Smooth muscle cell (in vitro differentiated cells): Measurements from ENCODE around the gene RABGAP1L. TPM values are rescaled to one million over a fixed set of nuclear protein-coding genes. Genes with fewer than 3 reads are reported as not detected.
"Not testable (repeated sequence)": the region's sequence is repeated elsewhere in the genome, so short reads cannot be mapped to it uniquely, and the experiment has no call there.

Experiments
- DNase-seq: peaks from one replicate; lab custom pipeline; 2025; ENCODE audit not compliant: unreplicated experiment; lab: John Stamatoyannopoulos, UW
- H2AFZ ChIP-seq: fragments of 200-600 bp; sonication (generic); 2 replicates; pipeline ENCODE4 v1.6.0; 2016; ENCODE audit warnings: antibody characterized with exemption, low read depth, mild to moderate bottlenecking
- H3F3A ChIP-seq: fragments of 200-600 bp; sonication (generic); 2 replicates; pipeline ENCODE4 v1.6.0; 2017; ENCODE audit warnings: antibody characterized with exemption, low read depth
- H3K27ac ChIP-seq: fragments of 200-600 bp; sonication (generic); 2 replicates; pipeline ENCODE4 v1.5.1; 2016; ENCODE audit warnings: low read depth, mild to moderate bottlenecking
- H3K27me3 ChIP-seq: fragments of 200-600 bp; sonication (generic); 2 replicates; pipeline ENCODE4 v1.6.1; 2016; ENCODE audit warnings: low read depth, mild to moderate bottlenecking
- H3K36me3 ChIP-seq: fragments of 200-600 bp; sonication (generic); 2 replicates; pipeline ENCODE4 v1.5.1; 2016; ENCODE audit warnings: low read depth
- H3K4me1 ChIP-seq: fragments of 200-600 bp; sonication (generic); 2 replicates; pipeline ENCODE4 v1.5.1; 2016; ENCODE audit warnings: low read depth
- H3K4me2 ChIP-seq: fragments of 200-600 bp; sonication (generic); 2 replicates; pipeline ENCODE4 v1.6.0; 2016; ENCODE audit warnings: mild to moderate bottlenecking
- H3K4me3 ChIP-seq: fragments of 200-600 bp; sonication (generic); 2 replicates; pipeline ENCODE4 v1.5.1; 2016; ENCODE audit warnings: mild to moderate bottlenecking
- H3K79me2 ChIP-seq: fragments of 200-600 bp; sonication (generic); 2 replicates; pipeline ENCODE4 v1.6.0; 2016; ENCODE audit warnings: low read depth, mild to moderate bottlenecking
- H3K9ac ChIP-seq: fragments of 200-600 bp; sonication (generic); 2 replicates; pipeline ENCODE4 v1.6.0; 2016; ENCODE audit warnings: low read depth
- H3K9me3 ChIP-seq: fragments of 200-600 bp; sonication (generic); replicated peaks from 2 replicates; pipeline ENCODE4 v1.5.1; 2016; ENCODE audit warnings: low read depth
- H4K20me1 ChIP-seq: fragments of 200-600 bp; sonication (generic); 2 replicates; pipeline ENCODE4 v1.6.0; 2016; ENCODE audit warnings: low read depth
- WGBS: methylation state at CpG from one replicate; pipeline ENCODE4 v1.1.7; 2016; ENCODE audit warnings: low lambda C conversion rate; 5-methylcytosine and 5-hydroxymethylcytosine counted together
- polyA plus RNA-seq: library from polyadenylated mRNA; unstranded; fragments of >200 nt; fragmentation: Nextera tagmentation; extraction: Ambion mirVana; gene quantifications from 2 replicates; pipeline ENCODE4 v1.2.1, GENCODE V29; 2016
- total RNA-seq: library from RNA; depleted of rRNA; stranded (reverse); fragments of >200 nt; gene quantifications from 2 replicates; pipeline ENCODE4 v1.2.3, GENCODE V29; 2014
- TF ChIP-seq, protein P1 (sequence below): fragments of 200-600 bp; sonication (generic); IDR thresholded peaks from 2 replicates; pipeline ENCODE4 v1.5.1; 2017; ENCODE audit warnings: borderline replicate concordance, mild to moderate bottlenecking, antibody characterized with exemption; ENCODE audit not compliant: insufficient read depth, poor library complexity, severe bottlenecking

RABGAP1L gene
- total and polyA plus RNA-seq, 2 experiments from 2014 or later: 4.8 to 24.7 TPM

- Histone ChIP-seq H4K20me1 (no peaks in the 10 kb centered on the region), H3K9me3 (no peaks in the 10 kb centered on the region), H2AFZ (no peak overlapping the region), H3K9ac (no peak overlapping the region), H3K27me3 (no peaks in the 10 kb centered on the region), H3K79me2 (no peaks in the 10 kb centered on the region), H3K27ac (no peak overlapping the region), H3K4me3 (no peak overlapping the region), H3K36me3 (no peaks in the 10 kb centered on the region), H3F3A (no peaks in the 10 kb centered on the region), H3K4me1 (no peaks in the 10 kb centered on the region), H3K4me2 (no peak overlapping the region)
- WGBS: 93% methylated on average over 6 of the region's 6 CpGs
- no peak for DNase-seq
- TF ChIP-seq, protein P1, sequence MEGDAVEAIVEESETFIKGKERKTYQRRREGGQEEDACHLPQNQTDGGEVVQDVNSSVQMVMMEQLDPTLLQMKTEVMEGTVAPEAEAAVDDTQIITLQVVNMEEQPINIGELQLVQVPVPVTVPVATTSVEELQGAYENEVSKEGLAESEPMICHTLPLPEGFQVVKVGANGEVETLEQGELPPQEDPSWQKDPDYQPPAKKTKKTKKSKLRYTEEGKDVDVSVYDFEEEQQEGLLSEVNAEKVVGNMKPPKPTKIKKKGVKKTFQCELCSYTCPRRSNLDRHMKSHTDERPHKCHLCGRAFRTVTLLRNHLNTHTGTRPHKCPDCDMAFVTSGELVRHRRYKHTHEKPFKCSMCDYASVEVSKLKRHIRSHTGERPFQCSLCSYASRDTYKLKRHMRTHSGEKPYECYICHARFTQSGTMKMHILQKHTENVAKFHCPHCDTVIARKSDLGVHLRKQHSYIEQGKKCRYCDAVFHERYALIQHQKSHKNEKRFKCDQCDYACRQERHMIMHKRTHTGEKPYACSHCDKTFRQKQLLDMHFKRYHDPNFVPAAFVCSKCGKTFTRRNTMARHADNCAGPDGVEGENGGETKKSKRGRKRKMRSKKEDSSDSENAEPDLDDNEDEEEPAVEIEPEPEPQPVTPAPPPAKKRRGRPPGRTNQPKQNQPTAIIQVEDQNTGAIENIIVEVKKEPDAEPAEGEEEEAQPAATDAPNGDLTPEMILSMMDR: no peak
Measured at GRCh38 chr1:174333437-174333836, 174.1 kb downstream of the RABGAP1L start.

GRCh38 chr1:174337000-174337681, 177.8 kb downstream of the RABGAP1L start:
- Histone ChIP-seq H3K79me2 (no peaks in the 10 kb centered on the region), H4K20me1 (no peaks in the 10 kb centered on the region), H3K9me3 (no peaks in the 10 kb centered on the region), H3K36me3 (no peaks in the 10 kb centered on the region), H3K27me3 (no peaks in the 10 kb centered on the region), H3K4me2 (no peak overlapping the region), H3K4me3 (no peak overlapping the region), H3F3A (no peaks in the 10 kb centered on the region), H3K4me1 (no peaks in the 10 kb centered on the region), H3K27ac (no peak overlapping the region), H3K9ac (no peak overlapping the region), H2AFZ (no peak overlapping the region)
- DNase-seq: no peak
- WGBS: 85% methylated on average over 4 of the region's 4 CpGs
- TF ChIP-seq, protein P1: no peak

GRCh38 chr1:174340404-174340803, 181.1 kb downstream of the RABGAP1L start:
- H3K9me3 ChIP-seq, H3K27ac ChIP-seq, H3F3A ChIP-seq, H4K20me1 ChIP-seq, H3K27me3 ChIP-seq, H3K36me3 ChIP-seq, H3K4me2 ChIP-seq, H3K4me3 ChIP-seq, H2AFZ ChIP-seq, DNase-seq, H3K79me2 ChIP-seq, H3K9ac ChIP-seq, H3K4me1 ChIP-seq: not testable (repeated sequence)
- 90% methylated on average over 1 of the region's 1 CpG for WGBS

DNA sequence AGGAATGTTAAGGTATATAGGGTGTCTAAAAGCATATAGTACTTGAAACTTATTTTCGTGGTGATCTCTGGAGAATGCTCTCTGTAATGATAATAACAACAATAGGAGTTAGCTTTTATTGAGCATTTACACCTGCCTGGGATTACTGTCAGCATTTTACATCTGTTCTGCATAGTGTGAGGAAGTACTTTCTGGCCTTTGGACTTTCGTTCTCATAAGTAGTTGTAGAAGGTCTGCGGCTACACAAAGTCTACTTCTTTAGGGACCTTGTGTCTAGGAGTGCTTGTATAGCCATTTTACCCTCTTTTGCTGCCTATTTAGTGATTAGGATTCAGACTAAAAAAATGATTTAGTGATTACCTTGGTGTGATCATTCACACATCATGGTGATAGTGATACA, 184.8 kb downstream of the RABGAP1L start:
- no peaks in the 10 kb centered on the region for H3K36me3 ChIP-seq
- no peak overlapping the region for H3K4me2 ChIP-seq
- H3K27ac ChIP-seq: no peak overlapping the region
- no peaks in the 10 kb centered on the region for H3F3A ChIP-seq
- H3K4me3 ChIP-seq: no peak overlapping the region
- TF ChIP-seq, protein P1: no peak
- 90% methylated on average over 3 of the region's 3 CpGs for WGBS
- no peak overlapping the region for H3K9ac ChIP-seq
- no peaks in the 10 kb centered on the region for H4K20me1 ChIP-seq
- no peak for DNase-seq
- H3K4me1 ChIP-seq: no peaks in the 10 kb centered on the region
- no peaks in the 10 kb centered on the region for H3K9me3 ChIP-seq
- H3K27me3 ChIP-seq: no peaks in the 10 kb centered on the region
- no peak overlapping the region for H2AFZ ChIP-seq
- H3K79me2 ChIP-seq: no peaks in the 10 kb centered on the region
